Ishikawa (cell line): ENCODE measurements around the gene PITPNB.

Source experiments
- CEBPB ChIP-seq: IDR thresholded peaks from 2 replicates; pipeline ENCODE4 v1.6.1; 2012
- CREB1 ChIP-seq: IDR thresholded peaks from 2 replicates; pipeline ENCODE4 v1.6.1; 2012; ENCODE audit warnings: low read depth
- EGR1 ChIP-seq: IDR thresholded peaks from 2 replicates; pipeline ENCODE4 v1.6.1; 2012
- EP300 ChIP-seq: IDR thresholded peaks from 2 replicates; pipeline ENCODE4 v1.6.1; 2012; ENCODE audit warnings: borderline replicate concordance
- FOXM1 ChIP-seq: IDR thresholded peaks from 2 replicates; pipeline ENCODE4 v1.6.1; 2012; ENCODE audit warnings: low read depth, borderline replicate concordance
- MAX ChIP-seq: IDR thresholded peaks from 2 replicates; pipeline ENCODE4 v1.6.1; 2012
- NFIC ChIP-seq: IDR thresholded peaks from 2 replicates; pipeline ENCODE4 v1.6.1; 2012
- RAD21 ChIP-seq: IDR thresholded peaks from 2 replicates; pipeline ENCODE4 v1.6.1; 2012; ENCODE audit warnings: low read depth
- REST ChIP-seq: IDR thresholded peaks from 2 replicates; pipeline ENCODE4 v1.6.1; 2012; ENCODE audit warnings: low read depth, mild to moderate bottlenecking
- TAF1 ChIP-seq: IDR thresholded peaks from 2 replicates; pipeline ENCODE4 v1.6.1; 2012; ENCODE audit warnings: low read depth, mild to moderate bottlenecking
- TCF12 ChIP-seq: IDR thresholded peaks from 2 replicates; pipeline ENCODE4 v1.6.1; 2012; ENCODE audit warnings: low read depth
- TEAD4 ChIP-seq: IDR thresholded peaks from 2 replicates; pipeline ENCODE4 v1.6.1; 2012
- USF1 ChIP-seq: IDR thresholded peaks from 2 replicates; pipeline ENCODE4 v1.6.1; 2012
- YY1 ChIP-seq: IDR thresholded peaks from 2 replicates; pipeline ENCODE4 v1.6.1; 2012; ENCODE audit warnings: low read depth
- ZBTB7A ChIP-seq: IDR thresholded peaks from 2 replicates; pipeline ENCODE4 v1.6.1; 2012; ENCODE audit warnings: low read depth

The PITPNB gene

GRCh38 chr22:27948569-27948968 lies 29.5 kb upstream of the PITPNB start:
- TF ChIP-seq NFIC (no peak), CEBPB (no peak), TEAD4 (no peak), EGR1 (no peak), CREB1 (no peak), TCF12 (no peak), FOXM1 (no peak), YY1 (no peak), MAX (no peak), REST (no peak), EP300 (no peak), RAD21 (no peak)

- no peak for TF ChIP-seq EGR1
These were observed 28.4 kb upstream of the PITPNB start for GRCh38 chr22:27947448-27947847.

GRCh38 chr22:27941143-27941542 lies 22.1 kb upstream of the PITPNB start:
- no peak for TF ChIP-seq ZBTB7A
- TF ChIP-seq MAX, result no peak
- no peak for TF ChIP-seq RAD21
- TF ChIP-seq FOXM1, result no peak
- TF ChIP-seq YY1, result no peak
- no peak for TF ChIP-seq NFIC
- no peak for TF ChIP-seq TEAD4
- TF ChIP-seq TCF12, result no peak
- TF ChIP-seq CEBPB, result no peak

GRCh38 chr22:27937453-27937852 lies 18.4 kb upstream of the PITPNB start:
- no peak for TF ChIP-seq USF1
- TF ChIP-seq TEAD4, result no peak
- no peak for TF ChIP-seq MAX
- no peak for TF ChIP-seq CEBPB
- TF ChIP-seq TCF12, result no peak
- TF ChIP-seq RAD21, result no peak
- no peak for TF ChIP-seq CREB1
- no peak for TF ChIP-seq YY1
- no peak for TF ChIP-seq EGR1
- TF ChIP-seq FOXM1, result no peak
- TF ChIP-seq NFIC, result no peak
- no peak for TF ChIP-seq EP300
- TF ChIP-seq TAF1, result no peak

GRCh38 chr22:27935897-27936296 lies 16.8 kb upstream of the PITPNB start:
- TF ChIP-seq EGR1 (no peak), CREB1 (no peak), NFIC (no peak), TCF12 (no peak), CEBPB (no peak), TEAD4 (no peak), TAF1 (no peak), RAD21 (no peak), EP300 (no peak), FOXM1 (no peak), MAX (no peak), YY1 (no peak)

GRCh38 chr22:27934069-27934468 lies 15.0 kb upstream of the PITPNB start:
- TF ChIP-seq REST (no peak), ZBTB7A (no peak), TEAD4 (no peak), TCF12 (no peak), TAF1 (no peak), EP300 (no peak), RAD21 (no peak), EGR1 (no peak), CREB1 (no peak), YY1 (no peak), FOXM1 (no peak), CEBPB (no peak)
